HG02798 (cell line): Measurements from ENCODE around the gene LPIN1.

Source experiments
- ATAC-seq: cut with Tn5 transposase; IDR thresholded peaks from one replicate; pipeline ENCODE4 v1.9.1; 2021; ENCODE audit warnings: mild to moderate bottlenecking; ENCODE audit not compliant: unreplicated experiment, poor library complexity

Gene LPIN1

GRCh38 chr2:11743366-11743765, 3.1 kb upstream of the LPIN1 start:
- ATAC-seq = no peak

GRCh38 chr2:11743846-11744553, 2.4 kb upstream of the LPIN1 start:
- peak; percentile 64 for ATAC-seq

- no peak for ATAC-seq
Observed at GRCh38 chr2:11744631-11745394, 1.6 kb upstream of the LPIN1 start.

- no peak for ATAC-seq
Observed at GRCh38 chr2:11745613-11746375, 638 bp upstream of the LPIN1 start.

- ATAC-seq = no peak
Observed at GRCh38 chr2:11746807-11747459, 501 bp downstream of the LPIN1 start.

- ATAC-seq = no peak
Observed at GRCh38 chr2:11748018-11748860, 1.8 kb downstream of the LPIN1 start.

GRCh38 chr2:11748861-11749645, 2.6 kb downstream of the LPIN1 start:
- ATAC-seq = no peak

- peak; percentile 28 for ATAC-seq
Observed at GRCh38 chr2:11749646-11750349, 3.4 kb downstream of the LPIN1 start.

GRCh38 chr2:11750422-11750821, 4.0 kb downstream of the LPIN1 start:
- ATAC-seq = peak; percentile 43

GRCh38 chr2:11750917-11751316, 4.5 kb downstream of the LPIN1 start:
- ATAC-seq = no peak

- no peak for ATAC-seq
Observed at GRCh38 chr2:11752906-11753305, 6.5 kb downstream of the LPIN1 start.

GRCh38 chr2:11753452-11753885, 7.0 kb downstream of the LPIN1 start:
- ATAC-seq = peak; percentile 70

GRCh38 chr2:11753886-11754699, 7.7 kb downstream of the LPIN1 start:
- peak; percentile 28 for ATAC-seq

GRCh38 chr2:11754700-11755015, 8.2 kb downstream of the LPIN1 start:
- ATAC-seq = no peak

GRCh38 chr2:11757101-11757500, 10.7 kb downstream of the LPIN1 start:
- ATAC-seq = no peak

GRCh38 chr2:11758187-11758586, 11.8 kb downstream of the LPIN1 start:
- no peak for ATAC-seq

GRCh38 chr2:11758647-11759046, 12.2 kb downstream of the LPIN1 start:
- ATAC-seq = no peak
